ENCODE measurements around the gene GRPR.

Gene GRPR

DNA sequence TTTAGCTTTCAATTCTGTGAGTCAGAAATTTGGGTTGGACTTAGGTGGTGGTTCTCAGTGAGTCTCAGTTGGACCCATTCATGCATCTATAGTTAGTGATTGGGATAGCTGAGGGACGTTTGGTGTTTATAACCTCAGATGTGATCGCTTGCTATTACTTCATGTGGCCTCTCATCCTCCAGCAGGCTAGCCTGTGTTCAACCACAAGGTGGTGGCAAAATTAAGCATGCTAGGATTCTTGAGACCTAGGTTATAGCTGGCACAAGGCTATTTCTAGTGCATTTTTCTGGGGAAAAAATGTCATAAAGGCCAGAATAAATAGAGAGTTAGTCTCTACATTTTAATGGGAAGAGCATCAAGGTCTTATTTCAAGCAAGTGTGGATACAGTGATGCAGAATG is 10.9 kb upstream of the GRPR start:
- peaks cover 1% of the 10 kb centered on the region for H3K27me3 Mint-ChIP-seq (ENCODE audit: low read depth, poor library complexity)

DNA sequence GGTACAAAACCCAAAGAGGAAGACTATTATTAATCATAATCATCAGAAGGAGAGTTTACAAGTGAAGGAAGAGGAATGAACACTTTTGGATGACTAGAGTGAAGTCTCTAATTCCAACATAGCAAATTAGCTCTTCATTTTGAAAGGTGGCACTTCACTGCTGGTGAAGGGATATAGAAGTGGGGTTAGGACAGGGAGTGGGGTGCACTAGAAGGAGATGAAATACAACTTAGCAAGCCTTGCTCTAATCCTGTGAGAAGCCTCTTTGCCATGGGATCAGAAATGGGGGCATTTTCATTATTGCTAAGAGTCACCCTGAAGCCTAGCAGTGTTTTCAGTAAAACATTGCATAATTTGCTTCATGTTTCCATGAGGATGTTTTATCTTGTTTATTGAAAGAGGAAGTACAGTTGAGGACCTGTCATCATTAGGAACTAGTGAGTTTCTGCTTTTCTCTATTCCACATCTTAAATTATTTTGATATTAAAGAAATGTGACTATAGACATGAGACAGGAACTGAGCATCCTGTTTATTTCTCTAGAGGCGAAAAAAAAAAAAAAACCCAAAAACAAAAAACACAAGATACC is 9.3 kb upstream of the GRPR start:
- no peaks in the 10 kb centered on the region for H3K36me3 Mint-ChIP-seq (ENCODE audit: low read depth)
- DNase-seq = no peak
- H3K4me1 Mint-ChIP-seq = no peaks in the 10 kb centered on the region
- H3K27ac Mint-ChIP-seq = no peak overlapping the region
- TF ChIP-seq, protein P1, sequence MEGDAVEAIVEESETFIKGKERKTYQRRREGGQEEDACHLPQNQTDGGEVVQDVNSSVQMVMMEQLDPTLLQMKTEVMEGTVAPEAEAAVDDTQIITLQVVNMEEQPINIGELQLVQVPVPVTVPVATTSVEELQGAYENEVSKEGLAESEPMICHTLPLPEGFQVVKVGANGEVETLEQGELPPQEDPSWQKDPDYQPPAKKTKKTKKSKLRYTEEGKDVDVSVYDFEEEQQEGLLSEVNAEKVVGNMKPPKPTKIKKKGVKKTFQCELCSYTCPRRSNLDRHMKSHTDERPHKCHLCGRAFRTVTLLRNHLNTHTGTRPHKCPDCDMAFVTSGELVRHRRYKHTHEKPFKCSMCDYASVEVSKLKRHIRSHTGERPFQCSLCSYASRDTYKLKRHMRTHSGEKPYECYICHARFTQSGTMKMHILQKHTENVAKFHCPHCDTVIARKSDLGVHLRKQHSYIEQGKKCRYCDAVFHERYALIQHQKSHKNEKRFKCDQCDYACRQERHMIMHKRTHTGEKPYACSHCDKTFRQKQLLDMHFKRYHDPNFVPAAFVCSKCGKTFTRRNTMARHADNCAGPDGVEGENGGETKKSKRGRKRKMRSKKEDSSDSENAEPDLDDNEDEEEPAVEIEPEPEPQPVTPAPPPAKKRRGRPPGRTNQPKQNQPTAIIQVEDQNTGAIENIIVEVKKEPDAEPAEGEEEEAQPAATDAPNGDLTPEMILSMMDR (IDR thresholded peaks at IDR 0.05) = no peak
- no peak overlapping the region for H3K4me3 Mint-ChIP-seq
- peaks cover 17% of the 10 kb centered on the region for H3K9me3 Mint-ChIP-seq
- H3K27me3 Mint-ChIP-seq (ENCODE audit: low read depth, poor library complexity) = no peaks in the 10 kb centered on the region

More for the DNA sequence above, 10.9 kb upstream of the GRPR start:
- H3K4me1 Mint-ChIP-seq = no peaks in the 10 kb centered on the region
- TF ChIP-seq, protein P1 (IDR thresholded peaks at IDR 0.05) = no peak
- no peaks in the 10 kb centered on the region for H3K36me3 Mint-ChIP-seq (ENCODE audit: low read depth)
- no peak for DNase-seq
- H3K4me3 Mint-ChIP-seq = no peak overlapping the region
- H3K9me3 Mint-ChIP-seq = peaks cover 9% of the 10 kb centered on the region
- H3K27ac Mint-ChIP-seq = no peak overlapping the region

DNA sequence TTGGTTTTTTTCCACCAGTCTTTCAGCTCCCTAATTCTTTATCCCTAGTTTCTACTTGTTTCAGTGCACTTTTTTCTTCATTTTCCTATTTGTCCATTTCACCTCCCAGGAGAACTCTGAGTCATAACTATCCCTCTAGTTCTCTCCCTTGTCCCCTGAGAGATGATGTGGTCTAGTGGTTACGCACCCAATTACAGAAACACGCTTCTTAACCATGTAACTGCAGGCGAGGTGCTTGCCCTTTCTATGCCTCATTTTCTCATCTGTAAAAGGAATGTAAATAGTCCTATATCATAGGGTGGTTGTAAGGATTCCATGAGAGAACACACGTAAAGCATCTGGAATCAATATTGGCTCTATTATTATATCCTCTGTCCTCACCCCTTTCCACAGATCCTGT is 8.8 kb upstream of the GRPR start:
- Mint-ChIP-seq H3K36me3 (ENCODE audit: low read depth) (no peaks in the 10 kb centered on the region), H3K4me3 (no peak overlapping the region), H3K27ac (no peak overlapping the region), H3K27me3 (ENCODE audit: low read depth, poor library complexity) (no peaks in the 10 kb centered on the region), H3K9me3 (peaks cover 21% of the 10 kb centered on the region), H3K4me1 (no peaks in the 10 kb centered on the region)
- DNase-seq = no peak
- TF ChIP-seq, protein P1 (IDR thresholded peaks at IDR 0.05) = no peak

DNA sequence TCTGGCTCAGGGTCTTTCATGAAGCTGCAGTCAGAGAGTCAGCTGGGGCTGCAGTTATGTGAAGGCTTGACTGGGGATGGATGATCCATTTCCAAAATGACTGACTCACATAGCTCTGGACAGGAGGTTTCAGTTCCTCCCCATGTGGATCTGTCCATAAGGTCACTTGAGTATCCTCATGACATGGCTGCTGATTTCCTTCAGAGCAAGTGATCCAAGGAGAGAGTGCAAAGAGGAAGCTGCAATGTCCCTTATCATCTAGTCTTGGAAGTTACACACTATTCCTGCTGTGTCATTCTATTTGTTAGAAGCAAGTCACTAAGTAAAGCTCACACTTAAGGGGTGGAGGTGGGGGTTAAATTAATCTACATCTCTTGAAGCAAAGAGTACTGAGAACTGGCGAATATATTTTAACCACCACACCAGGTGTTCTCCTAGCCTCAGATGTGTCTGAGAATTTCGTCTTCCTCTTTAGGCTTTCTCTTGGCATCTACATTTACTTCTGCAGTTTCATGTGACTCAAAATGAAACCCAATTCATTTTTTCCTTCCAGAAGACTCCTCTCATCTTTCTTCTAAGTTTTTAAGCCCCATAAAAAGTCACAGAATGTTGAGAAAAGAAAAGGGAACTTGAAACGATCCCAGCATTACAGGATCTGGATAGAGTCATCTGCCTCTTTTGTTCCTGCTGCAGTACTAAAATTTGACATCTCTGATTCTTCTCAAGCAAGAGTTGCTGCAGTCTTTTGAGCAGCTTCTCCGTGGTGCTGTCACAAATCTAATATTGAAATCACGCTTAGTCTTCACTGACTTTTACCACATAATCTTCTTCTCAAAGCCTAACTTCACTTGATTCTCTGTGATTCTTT is 3.8 kb upstream of the GRPR start:
- TF ChIP-seq, protein P1 (IDR thresholded peaks at IDR 0.05) = no peak
- Mint-ChIP-seq H3K27me3 (ENCODE audit: low read depth, poor library complexity) (no peaks in the 10 kb centered on the region), H3K36me3 (ENCODE audit: low read depth) (no peaks in the 10 kb centered on the region), H3K4me3 (no peak overlapping the region), H3K27ac (no peak overlapping the region), H3K9me3 (peaks cover 16% of the 10 kb centered on the region), H3K4me1 (peaks cover 9% of the 10 kb centered on the region)
- no peak for DNase-seq

DNA sequence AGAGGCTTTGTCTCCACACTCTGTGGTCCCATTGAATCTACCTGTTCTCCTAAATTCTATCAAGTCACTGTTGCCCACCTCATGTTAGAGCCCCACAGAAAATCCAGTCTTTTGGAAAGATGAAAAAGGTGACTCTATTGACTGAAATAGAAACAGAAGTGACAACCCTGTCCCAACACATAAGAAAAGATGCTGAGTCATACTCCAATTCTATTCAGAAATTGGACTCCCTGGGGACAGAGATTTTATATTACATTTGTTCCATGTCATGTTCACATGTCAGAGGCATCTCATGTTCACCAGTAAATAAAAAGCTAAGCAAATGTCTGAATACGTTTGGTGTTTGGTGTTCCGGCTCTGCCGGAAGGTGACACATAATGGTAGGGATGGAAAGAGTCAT is 2.9 kb upstream of the GRPR start:
- Mint-ChIP-seq H3K27ac (no peak overlapping the region), H3K9me3 (peaks cover 16% of the 10 kb centered on the region), H3K4me1 (peaks cover 9% of the 10 kb centered on the region), H3K27me3 (ENCODE audit: low read depth, poor library complexity) (no peaks in the 10 kb centered on the region), H3K4me3 (no peak overlapping the region), H3K36me3 (ENCODE audit: low read depth) (no peaks in the 10 kb centered on the region)
- TF ChIP-seq, protein P1 (IDR thresholded peaks at IDR 0.05) = no peak
- DNase-seq = no peak

All from nephron progenitor cell (in vitro differentiated cells).